NCI-H2227 (cell line): Measurements from ENCODE around the gene FXYD2.

Experiments used
- DNase-seq: peaks from one replicate; lab custom pipeline; 2025; ENCODE audit not compliant: unreplicated experiment; lab: John Stamatoyannopoulos, UW

FXYD2 gene

DNA sequence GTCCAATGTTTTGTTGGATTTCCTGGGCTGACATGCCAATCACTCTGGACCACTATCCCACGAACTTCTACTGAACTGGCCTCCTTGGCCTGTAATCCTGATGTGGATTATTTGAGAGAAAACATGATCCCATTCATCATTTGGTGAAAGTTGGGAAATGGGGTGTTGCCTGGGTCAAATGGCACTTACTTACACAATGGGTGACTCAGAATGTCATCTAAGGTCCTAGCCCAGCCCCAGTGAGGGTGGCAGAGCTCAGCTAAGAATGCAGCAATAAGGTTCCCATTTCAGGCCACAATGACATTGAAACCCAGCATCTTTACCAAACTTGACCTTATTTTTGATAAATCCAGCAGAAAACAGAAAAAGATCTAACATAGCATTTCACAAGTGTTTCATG, 19.5 kb downstream of the FXYD2 start:
- no peak for DNase-seq

DNA sequence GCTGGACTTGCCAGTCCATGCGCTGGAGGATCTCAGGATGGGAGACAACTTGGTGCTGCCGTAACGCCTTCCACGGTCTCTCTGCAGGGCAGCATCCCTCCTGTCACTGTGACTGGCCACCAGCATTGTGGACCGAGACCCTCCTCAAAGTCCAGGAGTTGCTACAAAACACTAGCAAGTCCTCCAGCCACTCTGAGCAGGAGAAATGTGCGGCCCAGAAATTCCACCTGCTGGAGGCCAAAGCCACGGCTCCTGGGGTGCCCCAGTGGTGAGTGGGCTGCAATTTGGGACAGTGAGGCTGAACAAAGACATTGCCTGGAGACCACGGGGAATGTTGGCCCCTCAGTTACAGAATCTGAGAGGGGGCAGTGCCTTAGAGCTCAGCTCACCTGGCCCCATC, 20.6 kb downstream of the FXYD2 start:
- no peak for DNase-seq

DNA sequence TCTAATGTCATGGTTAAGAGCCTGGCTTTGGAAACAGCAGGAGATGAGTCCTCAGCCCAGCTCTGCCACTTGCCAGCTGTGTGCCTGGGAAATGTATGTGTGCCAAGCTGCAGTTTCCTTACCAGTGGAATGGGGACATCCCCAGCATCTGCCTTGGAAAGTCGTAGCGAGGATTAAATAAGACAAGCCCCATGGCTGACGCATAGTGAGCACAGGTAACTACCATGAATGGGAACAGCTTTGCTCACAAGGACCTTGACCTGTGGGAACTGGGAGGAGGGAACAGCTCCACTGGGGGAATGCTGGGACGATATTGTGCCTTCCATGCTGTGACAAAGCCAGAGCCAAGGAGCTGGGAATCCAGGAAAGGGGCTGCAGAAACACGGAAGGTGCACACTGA, 24.9 kb downstream of the FXYD2 start:
- no peak for DNase-seq

DNA sequence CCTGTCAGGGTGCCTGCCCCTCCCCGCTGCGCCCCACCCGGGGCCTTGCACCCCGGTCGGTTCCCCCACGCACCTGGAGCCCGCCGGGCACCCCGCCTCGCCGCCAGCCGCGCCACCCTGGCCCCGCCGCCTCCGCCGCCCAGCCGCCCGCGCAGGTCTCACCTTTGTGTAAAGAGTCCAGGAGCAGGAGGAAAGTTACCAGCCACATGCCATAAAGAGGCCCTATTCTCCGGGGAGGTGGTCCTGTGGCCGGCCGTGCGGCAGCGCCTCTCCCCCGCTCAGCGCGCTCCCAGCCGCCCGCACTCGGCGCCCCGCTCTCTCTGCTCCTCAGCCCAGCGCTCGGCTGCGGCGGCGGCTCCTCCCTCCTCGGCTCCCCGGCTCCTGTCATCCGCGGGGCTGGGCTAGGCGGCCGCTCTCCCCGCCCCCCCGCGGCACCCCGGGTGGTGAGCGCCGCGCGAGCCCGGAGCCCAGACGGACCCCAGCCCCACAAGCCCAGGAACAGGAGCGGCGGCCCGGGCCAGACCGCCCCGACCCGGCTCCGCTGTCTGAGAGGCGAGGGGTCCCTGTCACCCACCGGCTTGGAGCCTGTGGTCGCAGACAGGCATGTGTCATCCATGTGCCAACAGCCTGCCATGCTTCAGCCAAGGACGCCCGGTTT, 27.5 kb downstream of the FXYD2 start, which contains the start of gene DSCAML1:
DSCAML1 (minus strand) TSS at position 345 of the 658 bp plus-strand sequence; CDS start at position 208, 137 bp downstream.
- DNase-seq: peak; percentile 23

DNA sequence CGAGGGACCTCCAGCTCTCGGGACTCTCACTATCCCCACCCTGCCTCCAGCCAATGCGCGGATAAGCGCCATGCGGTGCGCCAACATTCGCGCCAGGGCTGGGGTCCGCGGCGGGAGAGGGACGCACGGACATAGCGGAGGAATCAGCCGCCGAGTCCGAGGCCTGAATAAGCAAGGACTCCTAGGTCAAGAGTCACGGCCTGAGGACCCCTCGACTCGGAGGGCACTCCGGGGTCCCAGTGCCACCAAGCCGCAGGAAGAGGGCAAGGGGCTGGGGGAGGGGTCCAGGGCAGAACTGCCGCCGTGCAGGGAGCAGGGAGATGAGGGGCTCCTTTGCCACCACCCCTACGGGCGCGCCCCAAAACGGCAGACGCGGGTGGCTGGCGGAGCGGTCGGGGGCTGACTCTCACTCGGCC, 28.1 kb downstream of the FXYD2 start:
- DNase-seq: no peak

DNA sequence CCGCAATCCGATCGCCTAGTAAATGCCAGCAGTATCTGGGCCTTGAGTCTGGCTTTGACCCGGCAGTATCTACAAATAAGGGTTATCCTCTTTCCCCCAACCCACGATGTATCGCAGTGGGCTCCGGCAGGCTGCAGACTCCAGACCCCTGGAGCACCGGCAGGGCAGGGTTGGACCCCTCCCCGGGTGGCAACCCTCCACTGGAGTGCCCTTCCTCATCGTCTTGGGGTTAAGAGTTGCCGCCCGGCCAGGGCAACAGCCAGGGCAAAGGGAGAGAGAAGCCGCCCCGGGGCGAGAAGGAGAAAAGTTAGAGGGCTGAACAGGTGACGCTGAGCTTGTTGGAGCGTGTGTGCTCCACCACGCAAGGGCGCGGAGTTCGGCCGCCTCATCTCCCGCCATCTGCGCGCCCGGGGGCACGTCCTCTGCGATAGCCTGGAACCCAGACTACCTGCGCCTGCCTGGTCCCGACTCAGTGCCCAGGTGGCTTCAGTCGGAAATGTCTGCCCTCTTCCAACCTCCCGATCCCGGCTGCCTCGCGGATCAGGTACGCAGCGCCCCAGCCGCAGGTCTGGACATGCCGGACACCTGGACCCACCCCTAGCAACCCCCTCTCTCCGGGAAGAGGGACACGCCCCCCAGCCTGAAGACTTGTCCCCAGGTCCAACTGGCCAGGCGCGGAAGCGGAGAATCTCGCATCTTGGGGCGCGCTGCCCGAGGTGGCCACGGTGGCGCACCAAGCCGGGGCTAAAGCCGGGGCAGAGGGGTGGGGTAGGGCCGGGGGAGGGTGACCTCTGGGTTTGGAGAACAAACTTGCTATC, 28.7 kb downstream of the FXYD2 start:
- peak; percentile 12 for DNase-seq

DNA sequence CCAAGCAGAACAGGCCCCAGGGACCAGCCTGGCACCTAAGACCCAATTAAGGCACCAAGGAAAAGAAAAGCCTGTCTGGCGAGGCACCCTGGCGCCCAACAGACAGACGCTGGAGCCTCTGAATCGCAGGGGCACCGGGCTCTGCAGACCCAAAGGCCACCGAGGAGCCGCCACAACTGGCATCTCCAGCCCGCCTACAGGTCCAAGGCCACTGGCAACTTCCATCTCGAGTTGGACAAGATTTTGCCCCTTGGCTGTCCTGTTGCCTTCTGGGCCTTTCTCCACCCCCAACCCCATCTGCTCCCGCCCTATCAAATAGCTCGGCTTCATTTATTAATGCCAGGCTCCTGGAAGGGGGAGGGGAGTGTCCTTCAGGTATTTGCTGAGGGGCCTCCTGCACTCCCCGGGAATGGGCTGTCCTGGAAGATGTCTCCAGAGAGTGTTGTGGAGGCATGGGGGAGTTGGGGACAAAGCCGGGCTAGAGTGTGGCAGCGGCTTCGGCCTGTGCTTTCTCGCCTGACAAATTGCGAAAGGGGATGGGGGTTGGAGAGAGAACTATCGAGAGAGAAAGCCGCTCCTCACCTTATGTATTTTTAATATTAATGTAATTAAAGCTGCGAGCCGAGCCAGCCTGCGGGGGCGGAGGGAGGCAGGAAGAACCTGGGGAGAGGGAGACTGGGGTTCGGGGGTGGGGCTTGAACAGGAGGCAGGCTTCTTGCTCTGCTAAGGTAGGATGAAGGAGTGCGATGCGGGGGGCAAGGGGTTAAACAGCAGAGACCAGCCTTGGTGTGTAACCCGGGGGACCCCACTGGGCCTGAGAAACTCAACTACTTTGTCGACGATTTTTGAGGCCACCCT, 29.5 kb downstream of the FXYD2 start:
- no peak for DNase-seq

DNA sequence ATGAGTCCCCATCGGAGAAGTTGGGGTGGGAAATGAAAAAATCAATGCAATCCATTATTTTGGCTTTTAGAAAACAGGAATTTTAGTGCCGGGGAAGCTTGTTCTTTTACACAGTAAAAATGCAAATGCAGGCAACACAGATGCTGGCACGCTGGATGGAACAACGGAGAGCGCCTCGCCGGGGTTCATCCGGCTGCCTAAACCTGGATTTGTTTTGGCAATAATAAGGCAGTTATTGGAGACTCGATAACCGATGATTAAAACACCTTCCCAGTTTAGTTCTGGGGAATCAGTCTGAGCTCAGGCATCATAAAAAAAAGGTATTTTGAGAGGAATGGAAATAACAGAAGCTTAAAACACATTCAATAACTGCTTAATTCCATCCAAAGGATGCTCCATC, 30.4 kb downstream of the FXYD2 start:
- no peak for DNase-seq

DNA sequence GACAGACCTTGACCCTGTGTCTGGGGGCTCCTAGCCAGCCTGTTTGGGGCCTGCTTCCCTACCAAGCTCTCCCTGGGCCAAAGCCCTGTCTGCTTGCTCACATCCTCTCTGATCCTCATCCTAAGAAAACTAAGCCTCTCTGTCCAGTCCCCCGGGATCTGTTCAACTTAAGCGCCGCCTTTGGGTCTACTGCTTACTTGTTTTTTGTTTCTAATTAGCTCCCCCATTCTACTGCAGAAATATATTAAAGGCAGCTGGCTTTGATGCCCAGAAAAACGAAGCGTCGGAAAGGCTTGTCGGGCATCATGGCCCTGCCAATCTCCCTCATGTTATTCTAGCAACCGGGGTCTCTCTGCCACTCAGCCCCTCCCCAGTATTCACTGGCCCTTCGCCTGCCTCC, 31.0 kb downstream of the FXYD2 start:
- no peak for DNase-seq

DNA sequence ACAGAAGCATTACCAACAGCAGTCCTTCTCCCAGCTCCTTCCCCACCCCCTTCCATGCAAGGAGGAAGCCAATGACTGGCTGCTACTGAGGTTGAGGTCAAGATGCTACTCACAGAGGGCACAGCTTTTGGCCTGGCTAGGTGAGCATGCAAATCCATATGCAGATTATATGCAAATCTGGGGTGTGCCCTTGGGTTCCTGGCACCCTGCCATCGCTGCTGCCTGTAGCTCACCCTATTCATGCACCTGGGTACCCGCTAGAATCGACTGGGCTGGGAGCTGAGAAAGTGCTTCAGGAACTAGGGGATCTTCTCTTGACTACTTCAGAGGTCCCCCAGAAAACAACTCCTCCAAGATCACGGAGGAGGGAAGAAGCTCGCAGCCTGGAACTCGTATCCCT, 31.6 kb downstream of the FXYD2 start:
- no peak for DNase-seq

DNA sequence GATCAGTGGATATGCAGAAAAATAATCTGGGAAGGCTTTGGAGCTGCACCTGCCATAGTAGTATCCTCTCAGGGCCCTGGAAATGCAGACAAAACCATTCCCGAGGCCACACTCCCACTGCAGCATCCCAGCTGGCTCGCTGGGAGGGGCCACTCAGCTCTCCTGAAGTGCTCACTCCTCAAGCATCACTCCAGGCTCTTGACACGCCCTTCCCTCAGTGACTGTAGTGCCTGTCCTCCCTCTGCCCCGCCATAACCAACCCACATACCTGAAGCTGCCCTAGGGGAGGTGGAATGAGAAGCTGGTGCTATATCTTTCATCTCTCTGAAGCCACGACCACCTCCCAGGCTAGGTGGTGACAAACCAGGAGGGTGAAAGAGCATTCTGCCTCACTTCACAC, 32.3 kb downstream of the FXYD2 start:
- peak; percentile 52 for DNase-seq

DNA sequence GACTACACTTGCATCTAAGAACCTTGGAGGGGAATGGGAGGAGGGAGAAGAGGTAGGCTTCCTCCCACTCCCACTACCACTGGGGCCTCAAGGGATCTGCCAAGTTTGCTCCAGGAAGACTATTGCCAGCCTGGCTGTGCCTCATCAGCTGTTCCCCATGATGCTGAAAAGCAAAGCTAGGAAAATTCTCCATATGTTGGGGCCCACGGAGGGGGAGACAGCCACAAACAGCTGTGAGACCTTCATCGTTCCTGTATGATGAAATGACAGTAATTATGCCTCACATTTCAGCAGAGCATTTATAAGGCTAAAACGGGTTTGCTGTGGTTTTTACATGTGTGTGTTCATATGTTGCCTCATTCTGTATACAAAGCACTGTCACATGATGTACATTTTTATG, 34.3 kb downstream of the FXYD2 start:
- no peak for DNase-seq

DNA sequence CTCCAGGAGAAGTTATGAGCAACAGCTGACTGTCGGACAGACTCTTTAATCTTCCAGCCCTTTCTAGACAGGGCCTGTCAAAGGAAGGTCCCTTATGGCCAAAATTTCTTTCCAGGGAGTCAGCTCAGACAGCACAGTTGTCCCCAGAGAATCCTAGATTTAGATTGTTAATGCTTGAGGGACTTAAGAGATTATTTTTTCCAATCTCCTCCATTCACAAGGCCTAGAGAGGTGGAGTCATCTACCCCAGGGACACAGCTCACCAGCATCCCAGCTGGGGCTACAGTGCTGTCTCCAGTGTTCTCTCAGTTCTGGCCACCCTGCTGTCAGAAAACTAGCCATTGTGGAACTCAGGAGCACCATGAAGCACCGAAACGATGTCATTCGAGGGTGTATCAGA, 35.3 kb downstream of the FXYD2 start:
- DNase-seq: no peak

DNA sequence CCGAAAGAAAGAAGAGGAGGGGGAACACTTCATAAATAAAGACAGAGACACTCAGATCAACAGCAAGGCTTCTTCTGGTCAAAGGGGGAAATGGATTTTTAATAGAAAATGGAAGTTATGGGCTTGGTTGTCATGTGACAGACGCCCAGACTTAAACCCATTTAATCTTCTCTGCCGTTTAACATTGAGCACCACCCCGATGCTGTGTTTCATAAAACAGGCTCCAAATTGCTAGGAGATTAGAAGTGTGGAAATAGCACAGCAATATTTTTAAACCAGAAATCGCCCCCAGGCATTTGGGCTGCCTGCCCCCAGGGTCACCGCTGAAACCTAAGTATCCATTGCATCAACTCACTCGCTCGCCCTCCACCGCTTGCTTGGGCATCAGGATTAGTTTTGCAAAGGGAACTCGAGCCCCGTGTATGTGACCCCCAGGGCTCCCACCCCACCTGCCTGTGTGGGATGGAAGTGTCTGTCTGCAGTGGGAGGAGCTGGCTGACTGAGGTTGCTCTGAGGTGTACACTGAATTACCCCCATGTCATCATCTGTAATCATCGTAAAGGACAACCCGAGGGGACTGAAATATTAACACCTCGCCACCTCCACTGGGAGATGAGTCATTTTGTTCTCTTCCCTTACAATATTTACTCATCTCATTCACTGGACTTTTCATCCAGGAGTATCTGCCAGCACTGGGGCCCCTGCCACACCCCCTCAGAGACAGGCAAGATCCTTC, 38.2 kb downstream of the FXYD2 start:
- DNase-seq: peak; percentile 19

DNA sequence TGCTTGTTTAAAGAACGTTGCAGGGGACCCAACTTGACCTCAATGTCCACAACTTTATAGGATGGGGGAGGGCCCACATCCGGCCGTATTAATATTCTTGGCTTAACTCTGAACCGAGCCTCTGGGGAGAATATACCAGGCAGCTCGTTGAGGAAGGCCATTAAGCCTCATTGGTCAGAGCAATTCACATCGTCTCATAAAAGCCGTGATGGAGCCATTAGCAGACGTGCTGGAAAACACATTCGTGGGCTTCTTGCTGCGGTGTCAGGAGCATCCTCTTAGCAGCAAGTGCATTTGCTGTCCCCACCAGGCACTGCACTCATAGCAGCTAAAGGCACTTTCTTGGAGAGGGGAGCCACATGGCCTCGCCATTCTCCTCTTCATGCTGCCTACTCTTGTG, 42.4 kb downstream of the FXYD2 start:
- DNase-seq: no peak

DNA sequence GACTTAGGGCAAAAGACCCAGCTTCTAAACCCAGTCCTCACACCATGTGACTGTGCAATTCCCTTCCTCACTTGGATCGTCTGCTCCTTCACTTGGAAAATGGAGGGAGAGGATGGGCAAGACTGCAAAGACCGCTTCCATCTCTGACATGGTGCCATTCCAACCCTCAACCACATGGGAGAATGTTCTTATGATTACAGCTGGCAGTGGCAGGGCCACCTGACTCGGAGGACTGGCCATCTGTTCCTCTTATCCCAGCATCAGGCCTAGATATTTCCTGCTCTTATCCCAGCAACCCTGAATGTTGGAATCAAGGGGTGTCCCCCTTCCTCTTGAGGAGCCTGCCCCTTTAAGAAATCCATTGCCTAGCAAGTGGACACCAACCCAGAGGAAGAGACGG, 42.9 kb downstream of the FXYD2 start:
- DNase-seq: no peak

DNA sequence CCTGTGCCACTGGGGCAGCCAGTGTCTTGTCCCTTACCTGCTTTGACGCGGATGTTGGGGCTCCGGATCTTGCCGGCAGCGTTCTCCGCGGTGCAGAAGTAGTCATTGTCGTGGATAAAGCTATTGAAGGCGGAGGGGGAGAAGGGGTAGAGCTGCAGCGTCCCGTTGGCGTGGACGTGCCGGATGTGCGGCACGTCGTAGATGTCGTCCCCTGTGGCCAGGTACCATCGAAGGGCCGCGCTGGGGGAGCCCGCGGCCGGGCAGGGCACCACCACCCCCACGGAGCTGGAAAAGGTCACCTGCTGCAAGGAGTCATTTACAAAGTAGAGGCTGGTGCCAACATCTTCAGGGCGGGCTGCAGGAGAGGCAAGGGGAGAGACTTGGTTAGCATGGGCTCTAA, 44.1 kb downstream of the FXYD2 start:
- DNase-seq: no peak

DNA sequence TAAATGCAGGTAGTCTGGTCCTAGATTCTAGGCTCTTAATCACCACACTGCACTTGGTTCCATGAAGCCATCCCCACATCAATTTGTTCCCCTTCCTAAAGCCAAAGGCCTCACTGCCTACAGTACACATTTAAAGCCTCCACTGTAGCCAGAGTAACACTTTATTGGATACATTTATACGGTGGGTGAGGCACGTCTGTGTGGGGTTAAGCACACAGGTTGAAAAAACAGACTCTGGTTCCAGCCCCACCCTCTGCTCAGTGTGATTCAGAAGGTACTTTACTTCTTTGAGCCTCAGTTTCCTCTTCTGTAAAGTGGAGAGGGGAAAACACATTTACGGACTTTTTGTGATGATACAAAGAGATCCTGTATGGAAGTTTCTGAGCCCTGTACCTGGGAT, 50.0 kb downstream of the FXYD2 start:
- no peak for DNase-seq

DNA sequence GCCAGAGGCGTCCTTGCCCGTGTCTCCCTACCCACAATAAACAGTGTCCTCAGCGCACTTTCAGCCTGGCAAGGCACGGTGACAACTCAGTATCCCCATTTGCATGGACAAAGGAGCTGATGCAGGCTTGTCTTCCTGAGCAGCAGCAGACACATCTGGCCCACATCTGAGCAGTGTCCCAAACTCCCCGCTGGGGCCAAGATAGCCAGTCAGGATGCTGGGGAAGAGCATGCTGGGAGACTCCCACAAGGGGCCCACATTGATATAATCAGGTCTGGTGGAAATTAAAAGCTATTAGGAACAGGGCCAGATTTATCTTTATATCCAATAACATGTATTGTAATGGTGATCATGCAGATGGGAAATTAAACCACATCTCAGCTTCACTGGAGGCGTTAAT, 52.2 kb downstream of the FXYD2 start:
- DNase-seq: no peak

DNA sequence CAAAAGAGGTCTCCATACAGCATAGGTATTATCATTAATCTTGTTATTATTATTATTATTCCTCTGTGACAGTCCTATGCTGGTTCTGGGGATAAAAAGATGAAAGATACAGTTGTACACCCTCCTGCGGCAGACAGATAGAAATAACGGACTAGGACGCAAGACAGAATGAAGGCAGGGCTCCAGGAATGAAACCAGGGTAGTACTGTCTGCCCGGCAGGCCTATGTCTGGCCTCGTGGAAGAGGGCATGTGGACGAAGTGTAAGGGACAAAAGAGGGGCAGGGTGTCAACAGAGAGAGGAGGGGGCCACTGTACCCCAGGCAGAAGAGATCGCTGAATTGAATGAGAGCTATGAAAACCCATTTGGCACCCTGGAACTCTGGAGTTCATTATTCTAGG, 52.7 kb downstream of the FXYD2 start:
- DNase-seq: no peak

DNA sequence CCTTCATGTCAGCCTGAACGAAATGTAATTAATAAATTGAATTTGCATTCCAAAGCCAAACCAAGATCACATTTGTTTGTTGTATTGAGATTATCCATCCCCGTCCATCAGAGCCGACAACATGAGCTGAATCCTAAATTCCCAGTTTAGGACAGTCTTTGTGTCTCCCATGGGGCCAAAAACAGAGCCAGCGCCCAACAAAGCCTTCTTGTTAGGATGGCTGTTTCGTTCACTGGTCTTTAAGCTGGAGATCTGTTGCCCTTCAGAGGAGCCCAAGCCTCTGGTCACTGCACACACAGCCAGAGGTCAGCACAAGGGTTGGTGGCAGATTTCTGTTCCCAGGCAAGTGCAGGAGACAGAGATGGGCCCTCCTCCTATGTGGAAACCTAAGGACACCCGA, 53.3 kb downstream of the FXYD2 start:
- DNase-seq: no peak
